Ascending aorta (tissue), 2 donors: ENCODE measurements around the gene RNF220. TPM values are rescaled to one million over a fixed set of nuclear protein-coding genes. Genes with fewer than 3 reads are reported as not detected.
"Not testable (repeated sequence)": the region's sequence is repeated elsewhere in the genome, so short reads cannot be mapped to it uniquely, and the experiment has no call there.

Experiments
- DNase-seq, 2 donors: peaks; one replicate each; pipeline ENCODE4 v3.0.0-alpha.2; 2019; ENCODE audit warnings: low spot score in 2 of 2
- H3K27ac ChIP-seq, 2 donors: fragments of 200-600 bp; sonication (generic); one replicate each; pipeline ENCODE4 v1.5.1; 2016 to 2017; ENCODE audit warnings: mild to moderate bottlenecking in 1 of 2
- H3K27me3 ChIP-seq: fragments of 200-600 bp; sonication (generic); one replicate; pipeline ENCODE4 v1.5.1; 2017
- H3K36me3 ChIP-seq, 2 donors: fragments of 200-600 bp; sonication (generic); one replicate each; pipeline ENCODE4 v1.5.1; 2016
- H3K4me1 ChIP-seq, 2 donors: fragments of 200-600 bp; sonication (generic); one replicate each; pipeline ENCODE4 v1.5.1; 2016 to 2017; ENCODE audit warnings: mild to moderate bottlenecking in 1 of 2
- H3K4me3 ChIP-seq, 2 donors: fragments of 200-600 bp; sonication (generic); one replicate each; pipeline ENCODE4 v1.5.1; 2016 to 2017; ENCODE audit warnings: mild to moderate bottlenecking in 1 of 2
- H3K9me3 ChIP-seq, 2 donors: fragments of 200-600 bp; sonication (generic); one replicate each; pipeline ENCODE4 v1.5.1; 2016
- CTCF ChIP-seq, 3 experiments: fragments of 200-600 bp in 2 of 3; fragments of 450-650 bp in 1 of 3; sonication (generic) in 2 of 3; IDR thresholded peaks; one replicate each; pipeline ENCODE4 v1.5.1; 2016 to 2019; ENCODE audit warnings: antibody characterized with exemption in 3 of 3, mild to moderate bottlenecking in 1 of 3, moderate library complexity in 1 of 3
- intact Hi-C: fragments of 100-400 bp; cut with DNase I; formaldehyde crosslinking; loops from one replicate; pipeline ENCODE4 v1.15.1; 2023
- total RNA-seq: library from RNA; depleted of rRNA; stranded (reverse); fragments of >200 nt; gene quantifications from one replicate; pipeline ENCODE4 v1.1.0, GENCODE V29; 2016

Gene RNF220
- total RNA-seq, 1 donor from 2014 or later, result 54.8 TPM

GRCh38 chr1:44694863-44695478 is 289.9 kb downstream of the RNF220 start:
- Histone ChIP-seq H3K27me3 (no peaks in the 10 kb centered on the region), H3K4me1 (no peaks in the 10 kb centered on the region), H3K4me3 (no peak overlapping the region), H3K27ac (no peak overlapping the region), H3K36me3 (no peaks in the 10 kb centered on the region), H3K9me3 (no peaks in the 10 kb centered on the region)
- TF ChIP-seq CTCF (IDR thresholded peaks at IDR 0.05), result no peak
- DNase-seq, result no peak
- intact Hi-C loops, result no loop called here

GRCh38 chr1:44695671-44696070 is 290.6 kb downstream of the RNF220 start:
- DNase-seq, result no peak
- intact Hi-C loops, result no loop called here

GRCh38 chr1:44696101-44696500 is 291.0 kb downstream of the RNF220 start:
- intact Hi-C loops, result no loop called here

More at GRCh38 chr1:44695671-44696070, 290.6 kb downstream of the RNF220 start:
- no peaks in the 10 kb centered on the region for H3K9me3 ChIP-seq
- no peak for TF ChIP-seq CTCF (IDR thresholded peaks at IDR 0.05)
- no peak overlapping the region for H3K27ac ChIP-seq
- H3K4me3 ChIP-seq, result no peak overlapping the region
- no peaks in the 10 kb centered on the region for H3K36me3 ChIP-seq
- H3K4me1 ChIP-seq, result no peaks in the 10 kb centered on the region
- H3K27me3 ChIP-seq, result no peaks in the 10 kb centered on the region

GRCh38 chr1:44696789-44697345 is 291.8 kb downstream of the RNF220 start:
- Histone ChIP-seq H3K4me1 (no peaks in the 10 kb centered on the region), H3K27ac (no peak overlapping the region), H3K9me3 (no peaks in the 10 kb centered on the region), H3K4me3 (no peak overlapping the region), H3K36me3 (no peaks in the 10 kb centered on the region), H3K27me3 (no peaks in the 10 kb centered on the region)
- no peak for DNase-seq
- intact Hi-C loops, result no loop called here
- no peak for TF ChIP-seq CTCF (IDR thresholded peaks at IDR 0.05)

More at GRCh38 chr1:44696101-44696500, 291.0 kb downstream of the RNF220 start:
- no peaks in the 10 kb centered on the region for H3K27me3 ChIP-seq
- H3K9me3 ChIP-seq, result no peaks in the 10 kb centered on the region
- no peak overlapping the region for H3K4me3 ChIP-seq
- H3K27ac ChIP-seq, result no peak overlapping the region
- no peaks in the 10 kb centered on the region for H3K36me3 ChIP-seq
- no peak for TF ChIP-seq CTCF (IDR thresholded peaks at IDR 0.05)
- DNase-seq, result no peak
- no peaks in the 10 kb centered on the region for H3K4me1 ChIP-seq

GRCh38 chr1:44698138-44698537 is 293.1 kb downstream of the RNF220 start:
- H3K27me3 ChIP-seq, result no peaks in the 10 kb centered on the region
- no peak overlapping the region for H3K4me3 ChIP-seq
- no peak for DNase-seq
- intact Hi-C loops, result no loop called here
- H3K4me1 ChIP-seq, result no peaks in the 10 kb centered on the region
- no peak overlapping the region for H3K27ac ChIP-seq
- TF ChIP-seq CTCF (IDR thresholded peaks at IDR 0.05), result no peak
- no peaks in the 10 kb centered on the region for H3K36me3 ChIP-seq
- H3K9me3 ChIP-seq, result no peaks in the 10 kb centered on the region

GRCh38 chr1:44699375-44699774 is 294.3 kb downstream of the RNF220 start:
- H3K27me3 ChIP-seq, intact Hi-C loops, H3K4me3 ChIP-seq, H3K4me1 ChIP-seq, H3K9me3 ChIP-seq, H3K36me3 ChIP-seq, DNase-seq, H3K27ac ChIP-seq: not testable (repeated sequence)
